Upper lobe of left lung (tissue), 6 donors: ENCODE results near the gene HSD17B11. TPM values are rescaled to one million over a fixed set of nuclear protein-coding genes. Genes with fewer than 3 reads are reported as not detected.
A peak's percentile ranks its signal among the peaks of the same experiment; 100 is the strongest.
"Not testable (repeated sequence)": the region's sequence is repeated elsewhere in the genome, so short reads cannot be mapped to it uniquely, and the experiment has no call there.

ENCODE experiments used
- ATAC-seq, 2 donors: fragments of 200-7000 bp; cut with Tn5 transposase; one replicate each; pipeline ENCODE4 v1.9.1; 2022; ENCODE audit warnings: mild to moderate bottlenecking in 2 of 2, moderate library complexity in 2 of 2; ENCODE audit not compliant: low FRiP score in 2 of 2
- DNase-seq, 2 donors: peaks; one replicate each; pipeline ENCODE4 v3.0.0-alpha.2; 2019 to 2020
- H3K27ac ChIP-seq, 4 donors: fragments of 200-600 bp; sonication (generic); one replicate each; pipeline ENCODE4 v1.5.1; 2016 to 2019
- H3K27me3 ChIP-seq, 4 donors: fragments of 200-600 bp; sonication (generic); one replicate each; pipeline ENCODE4 v1.5.1; 2017 to 2019
- H3K36me3 ChIP-seq, 4 donors: fragments of 200-600 bp; sonication (generic); one replicate each; pipeline ENCODE4 v1.5.1; 2016 to 2019
- H3K4me1 ChIP-seq, 4 donors: fragments of 200-600 bp; sonication (generic); one replicate each; pipeline ENCODE4 v1.5.1; 2018 to 2019
- H3K4me3 ChIP-seq, 4 donors: fragments of 200-600 bp; sonication (generic); one replicate each; pipeline ENCODE4 v1.5.1; 2017 to 2019; ENCODE audit warnings: mild to moderate bottlenecking in 2 of 4, moderate library complexity in 1 of 4
- H3K9me3 ChIP-seq, 4 donors: fragments of 200-600 bp; sonication (generic); one replicate each; pipeline ENCODE4 v1.5.1; 2018 to 2019
- EP300 ChIP-seq, 4 donors: sonication (generic); formaldehyde crosslinking; IDR thresholded peaks; one replicate each; pipeline ENCODE4 v1.5.1; 2017; ENCODE audit warnings: antibody characterized with exemption in 4 of 4, control low read depth in 2 of 4
- POLR2A ChIP-seq, 4 donors: fragments of 450-650 bp; IDR thresholded peaks; one replicate each; pipeline ENCODE4 v1.5.1; 2016 to 2017; ENCODE audit warnings: antibody characterized with exemption in 4 of 4, mild to moderate bottlenecking in 2 of 4
- POLR2AphosphoS5 ChIP-seq, 2 donors: sonication (generic); formaldehyde crosslinking; IDR thresholded peaks; one replicate each; pipeline ENCODE4 v1.5.1; 2017; ENCODE audit warnings: antibody characterized with exemption in 2 of 2
- WGBS, 2 donors: methylation state at CpG; one replicate each; pipeline ENCODE4 v1.1.5; 2017 to 2018; 5-methylcytosine and 5-hydroxymethylcytosine counted together
- total RNA-seq, 6 donors: library from RNA; depleted of rRNA in 4 of 6; stranded (reverse); fragments of >200 nt in 4 of 6; gene quantifications; one replicate each; pipeline versions ENCODE4 v1.1.0 to v1.2.1, GENCODE V29; 2016 to 2021
- TF ChIP-seq, protein P1 (sequence below), 6 experiments: fragments of 450-650 bp in 4 of 6; fragments of 200-600 bp in 2 of 6; sonication (generic) in 2 of 6; IDR thresholded peaks; one replicate each; pipeline ENCODE4 v1.5.1; 2016 to 2019; ENCODE audit warnings: antibody characterized with exemption in 6 of 6
- donor health status: DM: no; HTN: no; CAD: no; lungs with moderate emphysema.
- donor health status: DM: no; HTN: yes; CAD: no; lungs with severe emphysema.

Gene HSD17B11
- total RNA-seq, 6 donors from 2014 or later, result 24.4 to 166 (median 93.2) TPM

DNA sequence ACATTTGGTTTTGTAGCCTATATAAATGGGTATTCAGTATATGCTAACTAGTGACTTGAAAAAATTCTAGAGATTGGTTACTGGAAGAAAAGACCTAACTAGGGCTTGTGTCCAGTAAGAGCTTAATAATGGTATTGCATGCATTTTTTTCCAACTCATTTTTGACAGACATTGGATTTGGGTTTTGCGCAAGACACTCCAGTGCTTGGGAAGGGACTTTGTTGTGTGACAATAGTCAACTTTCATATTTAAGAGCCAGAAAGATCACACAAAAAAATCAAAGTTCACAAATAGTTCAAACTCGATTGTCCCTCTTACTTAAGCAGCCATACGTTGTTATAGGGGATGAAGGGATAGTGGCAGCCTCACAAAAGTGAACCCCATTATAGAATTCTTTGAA is 1.2 kb upstream of the HSD17B11 start:
- Histone ChIP-seq H3K27ac (peak overlapping the region in 2 of 4 donors; percentile 94 to 95), H3K9me3 (no peaks in the 10 kb centered on the region), H3K27me3 (no peaks in the 10 kb centered on the region), H3K36me3 (no peaks in the 10 kb centered on the region), H3K4me3 (peak overlapping the region in 1 of 4 donors; percentile 71), H3K4me1 (peaks cover 23 to 35% (median 30%) of the 10 kb centered on the region in 4 donors)
- no peak for TF ChIP-seq POLR2A (IDR thresholded peaks at IDR 0.05)
- TF ChIP-seq, protein P1, sequence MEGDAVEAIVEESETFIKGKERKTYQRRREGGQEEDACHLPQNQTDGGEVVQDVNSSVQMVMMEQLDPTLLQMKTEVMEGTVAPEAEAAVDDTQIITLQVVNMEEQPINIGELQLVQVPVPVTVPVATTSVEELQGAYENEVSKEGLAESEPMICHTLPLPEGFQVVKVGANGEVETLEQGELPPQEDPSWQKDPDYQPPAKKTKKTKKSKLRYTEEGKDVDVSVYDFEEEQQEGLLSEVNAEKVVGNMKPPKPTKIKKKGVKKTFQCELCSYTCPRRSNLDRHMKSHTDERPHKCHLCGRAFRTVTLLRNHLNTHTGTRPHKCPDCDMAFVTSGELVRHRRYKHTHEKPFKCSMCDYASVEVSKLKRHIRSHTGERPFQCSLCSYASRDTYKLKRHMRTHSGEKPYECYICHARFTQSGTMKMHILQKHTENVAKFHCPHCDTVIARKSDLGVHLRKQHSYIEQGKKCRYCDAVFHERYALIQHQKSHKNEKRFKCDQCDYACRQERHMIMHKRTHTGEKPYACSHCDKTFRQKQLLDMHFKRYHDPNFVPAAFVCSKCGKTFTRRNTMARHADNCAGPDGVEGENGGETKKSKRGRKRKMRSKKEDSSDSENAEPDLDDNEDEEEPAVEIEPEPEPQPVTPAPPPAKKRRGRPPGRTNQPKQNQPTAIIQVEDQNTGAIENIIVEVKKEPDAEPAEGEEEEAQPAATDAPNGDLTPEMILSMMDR (IDR thresholded peaks at IDR 0.05), result no peak
- no peak for TF ChIP-seq EP300 (IDR thresholded peaks at IDR 0.05)
- TF ChIP-seq POLR2AphosphoS5 (IDR thresholded peaks at IDR 0.05), result no peak
- ATAC-seq (no peak), DNase-seq (no peak)
- WGBS, 2 donors, result 90 to 93% methylated on average over 3 of the region's 3 CpGs

DNA sequence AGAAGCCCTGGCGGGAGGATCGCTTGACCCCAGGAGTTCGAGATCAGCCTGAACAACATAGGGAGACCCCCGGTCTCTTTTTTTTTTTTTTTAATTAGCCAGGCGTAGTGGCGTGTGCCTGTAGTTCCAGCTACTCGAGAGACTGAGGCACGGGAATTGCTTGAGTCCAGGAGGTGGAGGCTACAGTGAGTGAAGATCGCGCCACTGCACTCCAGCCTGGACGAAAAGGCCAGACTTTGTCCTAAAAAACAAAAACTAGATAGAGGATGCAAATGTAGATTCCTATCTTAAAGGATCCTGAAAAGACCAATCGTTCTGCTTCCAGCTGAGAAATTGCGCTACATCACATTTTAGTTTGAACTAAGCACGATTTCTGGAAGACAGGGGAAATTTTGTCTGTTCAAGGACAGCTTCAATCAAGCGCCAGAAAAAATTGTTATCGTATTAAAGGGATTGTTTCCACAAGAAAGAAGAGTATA is 627 bp upstream of the HSD17B11 start:
- no peak for DNase-seq
- Histone ChIP-seq H3K9me3 (no peaks in the 10 kb centered on the region), H3K36me3 (no peaks in the 10 kb centered on the region), H3K4me1 (peaks cover 28 to 41% (median 35%) of the 10 kb centered on the region in 4 donors), H3K27me3 (no peaks in the 10 kb centered on the region), H3K27ac (peak overlapping the region; percentile 78 to 95 (median 90)), H3K4me3 (peak overlapping the region; percentile 40 to 71 (median 61))
- TF ChIP-seq EP300 (IDR thresholded peaks at IDR 0.05) (no peak), POLR2AphosphoS5 (IDR thresholded peaks at IDR 0.05) (no peak), POLR2A (IDR thresholded peaks at IDR 0.05) (no peak)
- TF ChIP-seq, protein P1 (IDR thresholded peaks at IDR 0.05), result no peak
- WGBS, 2 donors, result 16 to 20% methylated on average over 14 to 16 of the region's 16 CpGs
- ATAC-seq, result peak in 1 of 2 donors; percentile 41

DNA sequence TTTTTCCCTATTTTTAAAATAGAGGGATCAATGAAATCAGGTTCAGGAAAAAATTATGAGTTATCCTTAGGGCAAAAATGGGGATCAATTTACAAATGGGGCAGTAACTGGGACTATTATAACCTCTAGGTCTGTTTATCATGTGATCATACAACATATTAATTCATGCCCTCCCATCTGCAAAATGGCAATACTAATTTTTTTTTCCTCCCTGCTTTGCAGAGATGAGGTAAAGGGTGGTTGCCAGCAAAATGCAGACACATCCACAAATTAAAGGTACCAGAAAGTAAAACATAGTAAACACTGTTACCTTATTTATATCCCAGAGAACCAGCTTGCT is 467 bp downstream of the HSD17B11 start:
- no peaks in the 10 kb centered on the region for H3K9me3 ChIP-seq
- no peaks in the 10 kb centered on the region for H3K36me3 ChIP-seq
- TF ChIP-seq POLR2A (IDR thresholded peaks at IDR 0.05) (no peak), EP300 (IDR thresholded peaks at IDR 0.05) (no peak), POLR2AphosphoS5 (IDR thresholded peaks at IDR 0.05) (no peak)
- TF ChIP-seq, protein P1 (IDR thresholded peaks at IDR 0.05), result no peak
- H3K4me3 ChIP-seq, result peak overlapping the region; percentile 40 to 71 (median 61)
- H3K27ac ChIP-seq, result peak overlapping the region; percentile 78 to 95 (median 90)
- peak in 1 of 2 donors; percentile 9 for ATAC-seq
- H3K27me3 ChIP-seq, result no peaks in the 10 kb centered on the region
- H3K4me1 ChIP-seq, result peaks cover 28 to 49% (median 39%) of the 10 kb centered on the region in 4 donors
- DNase-seq, result no peak

DNA sequence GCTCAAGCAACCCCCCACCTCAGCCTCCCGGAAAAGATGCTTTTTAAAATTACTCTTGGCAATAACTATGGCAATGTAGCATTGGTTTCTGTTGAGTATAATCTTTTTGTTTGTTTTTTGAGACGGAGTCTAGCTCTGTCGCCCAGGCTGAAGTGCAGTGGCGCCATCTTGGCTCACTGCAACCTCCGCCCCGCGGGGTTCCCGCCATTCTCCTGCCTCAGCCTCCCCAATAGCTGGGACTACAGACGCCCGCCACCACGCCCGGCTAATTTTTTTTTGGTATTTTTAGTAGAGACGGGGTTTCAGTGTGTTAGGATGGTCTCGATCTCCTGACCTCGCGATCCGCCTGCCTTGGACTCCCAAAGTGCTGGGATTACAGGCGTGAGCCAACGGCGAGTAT is 933 bp downstream of the HSD17B11 start:
- H3K9me3 ChIP-seq, H3K27me3 ChIP-seq, H3K36me3 ChIP-seq, ATAC-seq: not testable (repeated sequence)
- Histone ChIP-seq H3K4me1 (peaks cover 28 to 49% (median 39%) of the 10 kb centered on the region in 4 donors), H3K27ac (peak overlapping the region; percentile 78 to 95 (median 90)), H3K4me3 (peak overlapping the region; percentile 40 to 71 (median 61))
- WGBS, 2 donors, result 65 to 76% methylated on average over 20 of the region's 20 CpGs
- DNase-seq, result peak in 1 of 2 donors; percentile 70

DNA sequence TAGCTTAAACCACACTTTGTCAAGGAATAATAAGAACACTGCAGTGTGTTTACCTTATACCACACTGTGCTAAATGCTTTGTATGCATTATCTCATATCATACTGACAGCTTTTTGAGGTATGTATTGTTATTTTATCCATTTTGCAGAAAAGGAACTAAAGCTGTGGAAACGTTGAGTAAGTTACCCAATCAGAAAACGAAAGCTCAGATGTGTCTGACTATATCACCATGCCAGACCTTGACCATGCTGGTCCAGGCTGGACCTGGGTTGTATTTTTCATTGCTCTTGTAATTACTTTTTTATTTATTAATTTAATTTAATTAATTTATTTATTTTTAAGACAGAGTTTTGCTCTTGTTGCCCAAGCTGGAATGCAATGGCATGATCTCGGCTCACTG is 2.1 kb downstream of the HSD17B11 start:
- WGBS, 2 donors, result 56 to 76% methylated on average over 3 of the region's 3 CpGs
- Histone ChIP-seq H3K9me3 (no peaks in the 10 kb centered on the region), H3K4me3 (peak overlapping the region in 3 of 4 donors; percentile 55 to 71 (median 67)), H3K27ac (peak overlapping the region in 2 of 4 donors; percentile 2 to 94), H3K36me3 (no peaks in the 10 kb centered on the region), H3K4me1 (peaks cover 28 to 49% (median 39%) of the 10 kb centered on the region in 4 donors), H3K27me3 (no peaks in the 10 kb centered on the region)
- TF ChIP-seq POLR2A (IDR thresholded peaks at IDR 0.05) (no peak), EP300 (IDR thresholded peaks at IDR 0.05) (no peak), POLR2AphosphoS5 (IDR thresholded peaks at IDR 0.05) (no peak)
- TF ChIP-seq, protein P1 (IDR thresholded peaks at IDR 0.05), result no peak
- DNase-seq (no peak), ATAC-seq (no peak)
